DND-41 (cell line): ENCODE data around the gene CBARP.

Source experiments
- EZH2 ChIP-seq: IDR thresholded peaks from 3 replicates; pipeline ENCODE4 v1.6.1; 2012; ENCODE audit warnings: borderline replicate concordance, low read depth, mild to moderate bottlenecking, moderate library complexity, low read length, inconsistent platforms; ENCODE audit not compliant: severe bottlenecking
- TF ChIP-seq, protein P1 (sequence below): IDR thresholded peaks from 2 replicates; pipeline ENCODE4 v1.5.1; 2012; ENCODE audit warnings: borderline replicate concordance, low read length, moderate library complexity, mild to moderate bottlenecking; ENCODE audit not compliant: poor library complexity, severe bottlenecking; ENCODE audit errors: extremely low read depth

- TF ChIP-seq, protein P1, sequence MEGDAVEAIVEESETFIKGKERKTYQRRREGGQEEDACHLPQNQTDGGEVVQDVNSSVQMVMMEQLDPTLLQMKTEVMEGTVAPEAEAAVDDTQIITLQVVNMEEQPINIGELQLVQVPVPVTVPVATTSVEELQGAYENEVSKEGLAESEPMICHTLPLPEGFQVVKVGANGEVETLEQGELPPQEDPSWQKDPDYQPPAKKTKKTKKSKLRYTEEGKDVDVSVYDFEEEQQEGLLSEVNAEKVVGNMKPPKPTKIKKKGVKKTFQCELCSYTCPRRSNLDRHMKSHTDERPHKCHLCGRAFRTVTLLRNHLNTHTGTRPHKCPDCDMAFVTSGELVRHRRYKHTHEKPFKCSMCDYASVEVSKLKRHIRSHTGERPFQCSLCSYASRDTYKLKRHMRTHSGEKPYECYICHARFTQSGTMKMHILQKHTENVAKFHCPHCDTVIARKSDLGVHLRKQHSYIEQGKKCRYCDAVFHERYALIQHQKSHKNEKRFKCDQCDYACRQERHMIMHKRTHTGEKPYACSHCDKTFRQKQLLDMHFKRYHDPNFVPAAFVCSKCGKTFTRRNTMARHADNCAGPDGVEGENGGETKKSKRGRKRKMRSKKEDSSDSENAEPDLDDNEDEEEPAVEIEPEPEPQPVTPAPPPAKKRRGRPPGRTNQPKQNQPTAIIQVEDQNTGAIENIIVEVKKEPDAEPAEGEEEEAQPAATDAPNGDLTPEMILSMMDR, result no peak
- TF ChIP-seq EZH2, result no peak
Measured at GRCh38 chr19:1266129-1266915, 28.5 kb upstream of the CBARP start.
